Skin of body (tissue), 3 donors: ENCODE results near the gene SOX21. TPM values are rescaled to one million over a fixed set of nuclear protein-coding genes. Genes with fewer than 3 reads are reported as not detected.

Experiments used
- DNase-seq: peaks from one replicate; lab custom pipeline; 2025; lab: John Stamatoyannopoulos, UW
- small RNA-seq: library from RNA; depleted of rRNA; stranded (forward); fragments of <200 nt; gene quantifications from one replicate; pipeline ENCODE3, GENCODE V24; 2014; ENCODE audit warnings: low replicate concordance
- total RNA-seq: library from RNA; depleted of rRNA; stranded (reverse); fragments of >200 nt; gene quantifications from one replicate; pipeline ENCODE4 v1.2.3, GENCODE V29; 2014

The SOX21 gene
- total RNA-seq, 1 donor from 2014 or later, result 5.1 TPM

DNA sequence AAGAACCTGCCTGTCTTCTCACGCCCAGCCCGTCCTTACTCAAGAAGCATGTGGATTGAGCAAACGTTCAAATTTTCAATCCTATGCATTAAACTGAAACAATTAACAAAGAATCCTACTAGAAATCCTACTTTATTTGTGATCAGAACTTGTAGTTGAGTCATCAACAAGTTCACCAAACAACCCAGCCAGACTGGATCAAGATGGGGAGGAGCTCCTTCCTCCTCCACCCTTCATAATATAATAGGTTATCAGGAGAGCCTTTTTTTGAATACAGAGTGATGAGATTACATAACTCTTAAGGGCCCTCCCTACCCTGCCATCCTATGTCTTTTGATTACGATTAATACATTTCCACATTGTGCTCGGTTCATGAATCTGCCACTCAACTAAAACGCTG lies 32.7 kb downstream of the SOX21 start:
- DNase-seq, result no peak

DNA sequence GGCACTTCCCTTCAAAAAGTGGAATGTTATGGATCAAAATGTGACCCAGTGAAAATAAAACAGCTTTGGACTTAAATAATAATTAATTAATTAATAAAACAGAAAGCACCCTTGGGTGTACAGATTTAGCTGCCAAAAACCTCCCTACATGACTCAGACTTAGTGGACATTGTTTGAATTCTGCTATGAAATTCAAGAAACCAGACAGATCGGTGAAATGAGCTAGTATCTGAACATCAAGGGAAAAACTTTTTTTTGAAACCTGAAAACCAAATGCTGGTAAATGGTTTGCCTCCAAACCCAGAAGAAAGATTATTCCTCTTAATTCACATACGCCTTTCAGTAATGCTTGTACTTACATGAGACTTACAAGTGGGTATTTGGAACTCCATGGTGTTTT lies 33.5 kb downstream of the SOX21 start:
- DNase-seq, result no peak

DNA sequence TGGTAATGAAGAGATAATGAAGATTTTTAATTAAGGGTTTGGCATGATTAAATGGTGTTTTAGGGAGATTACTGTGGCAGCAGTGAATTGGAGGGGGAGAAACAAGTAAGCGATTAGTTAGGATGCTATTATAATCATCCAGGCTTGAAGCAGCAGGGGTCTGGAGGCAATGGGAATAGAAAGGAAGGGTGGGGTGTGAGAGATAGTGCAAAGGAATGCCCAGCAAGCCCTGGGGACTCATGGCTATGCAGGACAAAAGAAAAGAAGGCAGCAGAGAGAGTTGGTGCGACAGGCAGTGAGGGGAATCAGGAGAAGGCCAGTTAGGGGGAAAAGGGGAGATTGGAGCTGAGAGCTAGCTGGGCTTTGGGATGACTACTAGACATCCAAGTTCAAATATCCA lies 34.5 kb downstream of the SOX21 start:
- no peak for DNase-seq

DNA sequence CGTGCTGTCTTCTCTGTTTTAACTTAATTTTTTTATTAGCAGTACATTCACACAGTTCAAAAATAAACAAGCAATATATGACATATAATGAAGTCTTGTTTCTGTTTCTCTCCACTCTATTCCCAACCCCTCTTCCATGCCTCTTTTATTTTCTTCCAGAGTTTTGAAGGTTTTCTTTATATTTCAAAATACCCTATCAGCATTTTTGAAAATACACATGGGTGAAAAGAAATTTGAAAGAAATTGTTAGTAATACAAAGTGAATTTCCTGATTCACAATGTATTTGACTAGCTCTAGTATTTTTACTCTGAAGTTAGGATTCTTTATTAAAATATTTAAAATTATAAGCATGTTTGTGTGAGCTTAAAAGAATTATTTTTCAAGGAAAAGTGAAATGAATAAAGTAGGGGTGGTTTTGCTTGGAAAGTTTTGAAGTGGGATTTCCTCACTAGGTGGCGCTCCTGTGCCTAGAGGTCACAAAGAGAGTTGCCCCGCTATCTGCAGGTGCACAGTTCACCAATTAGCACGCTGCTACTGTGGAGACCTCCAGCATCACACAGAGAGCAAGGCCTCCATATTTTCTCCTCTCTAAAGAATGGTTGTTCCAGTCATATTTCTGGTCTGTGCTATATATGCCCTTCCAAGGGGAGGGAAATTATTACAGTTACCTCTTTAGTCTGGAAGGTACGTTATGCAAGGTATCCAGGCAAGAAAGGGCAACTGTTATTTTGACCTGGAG lies 37.6 kb downstream of the SOX21 start:
- DNase-seq, result no peak

DNA sequence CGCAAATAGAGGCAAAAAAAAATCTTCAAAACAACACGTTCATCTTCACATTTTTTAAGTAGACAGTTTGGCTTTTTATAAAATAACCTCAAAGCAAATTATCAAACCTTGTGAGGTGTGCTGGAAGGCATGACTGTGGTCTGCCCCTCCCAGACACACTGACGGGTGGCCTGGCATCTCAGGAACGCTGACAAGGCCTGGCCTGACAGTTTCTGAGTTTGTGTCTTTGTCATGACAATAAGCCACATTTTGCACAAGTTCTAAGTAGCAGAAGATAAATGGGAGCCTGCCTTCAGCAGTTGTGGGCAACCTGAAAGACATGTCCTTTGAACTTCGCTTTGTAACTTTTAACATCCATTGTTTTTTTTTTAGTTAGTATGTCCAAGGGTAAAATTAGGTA lies 38.5 kb downstream of the SOX21 start:
- DNase-seq, result no peak

DNA sequence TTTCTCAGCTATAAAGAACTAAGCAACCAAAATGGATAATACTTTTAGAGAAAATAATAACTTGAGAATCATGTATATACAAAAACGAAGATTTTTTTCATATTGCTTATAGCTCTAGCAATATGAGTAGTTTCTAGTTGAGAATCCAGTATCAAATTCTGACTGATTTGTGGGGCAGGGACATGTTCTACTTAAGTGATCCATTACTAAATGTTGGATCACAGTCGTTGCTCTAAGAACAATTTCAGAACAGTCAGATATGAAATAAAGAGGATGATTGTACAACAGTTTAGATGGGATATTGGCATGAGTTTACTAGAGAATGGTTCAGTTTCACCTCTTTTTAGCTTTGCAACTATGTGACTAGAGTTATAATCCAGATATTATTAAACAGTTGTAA lies 39.9 kb downstream of the SOX21 start:
- DNase-seq, result no peak

DNA sequence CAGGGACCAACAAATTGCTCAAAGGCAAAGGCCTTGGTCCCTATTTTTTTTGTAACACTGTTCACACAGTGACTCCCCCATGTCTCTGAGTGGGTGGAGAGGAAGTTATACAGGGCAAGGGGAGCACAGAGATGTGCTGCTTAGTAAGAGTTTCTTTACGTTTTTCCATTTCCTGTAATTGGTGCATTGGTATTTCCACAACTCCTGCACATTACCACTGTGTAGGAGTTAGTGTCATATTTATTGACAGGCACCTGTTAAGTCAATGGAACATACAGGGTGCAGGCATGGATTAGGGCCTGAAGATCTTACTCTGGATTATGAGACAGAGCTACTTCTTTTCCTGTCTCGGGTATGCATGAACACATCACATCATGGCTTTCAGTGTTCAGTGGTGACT lies 45.2 kb downstream of the SOX21 start:
- DNase-seq, result no peak

DNA sequence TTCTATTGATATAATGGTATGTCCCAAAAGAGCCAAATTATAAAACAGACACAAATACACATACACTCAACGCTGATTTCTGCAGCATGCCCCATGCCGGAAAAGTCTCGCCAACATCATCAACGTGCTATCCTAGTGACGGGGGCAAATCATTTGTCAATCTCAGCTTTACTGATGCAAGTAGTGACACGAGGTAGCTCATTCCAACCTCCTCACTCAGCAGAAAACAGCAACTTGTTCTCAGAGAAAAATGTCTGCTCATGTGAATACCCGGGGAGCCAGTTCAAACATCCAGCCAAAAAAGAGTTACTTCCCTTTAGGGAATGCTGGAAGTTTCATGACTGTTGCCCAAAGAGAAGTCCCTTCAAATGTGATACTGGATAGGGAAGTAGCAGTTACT lies 46.3 kb downstream of the SOX21 start:
- DNase-seq, result no peak

DNA sequence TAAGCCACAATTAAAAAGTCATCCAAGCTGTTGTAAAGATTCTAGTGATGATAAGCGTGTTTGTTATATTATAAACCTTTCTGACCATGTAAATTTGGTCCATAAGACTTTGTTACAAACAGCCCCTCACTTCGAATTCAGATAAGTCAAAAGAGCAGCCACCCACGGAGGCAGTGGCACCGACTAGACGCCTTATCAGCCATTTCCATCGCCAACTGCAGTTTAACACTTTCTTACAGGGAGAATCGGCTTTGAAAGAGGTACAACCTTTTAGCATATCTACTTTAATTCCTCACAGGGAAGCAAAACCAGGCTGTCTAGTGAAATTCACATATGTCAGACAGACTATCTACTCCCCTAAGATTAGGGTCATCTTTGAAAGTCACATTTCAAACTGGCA lies 47.5 kb downstream of the SOX21 start:
- no peak for DNase-seq

DNA sequence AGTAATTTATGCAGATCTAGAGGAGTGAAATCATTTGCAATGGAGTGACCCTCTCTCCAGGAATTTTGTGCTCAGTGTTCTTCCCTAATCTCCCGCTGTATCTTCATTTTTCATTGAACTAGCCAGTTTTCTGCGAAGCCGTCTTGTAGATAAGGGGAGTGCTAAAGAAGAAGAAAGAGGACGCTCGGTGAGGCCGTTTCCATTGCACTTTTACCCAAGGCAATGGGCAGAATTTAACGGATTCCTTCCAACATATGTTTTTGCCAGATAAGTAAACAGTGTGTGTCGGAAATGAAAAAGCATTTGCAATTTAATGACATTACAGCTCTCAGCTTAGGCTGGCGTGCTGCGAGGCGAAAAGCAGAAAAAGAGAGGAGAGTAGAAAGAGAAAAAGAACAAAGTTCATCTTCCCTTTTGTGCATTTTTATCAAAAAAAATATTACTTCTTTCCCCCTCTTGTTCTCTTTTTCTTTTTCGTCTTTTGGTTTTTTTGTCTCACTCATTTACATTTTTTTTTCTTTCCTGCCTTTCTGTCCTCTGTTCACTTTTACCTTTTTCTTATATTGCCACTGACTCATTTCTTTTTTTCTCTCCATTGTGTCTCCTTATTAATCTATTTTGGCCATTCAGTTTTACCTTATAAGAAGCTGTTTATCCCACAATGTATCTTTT lies 49.9 kb downstream of the SOX21 start:
- no peak for DNase-seq

DNA sequence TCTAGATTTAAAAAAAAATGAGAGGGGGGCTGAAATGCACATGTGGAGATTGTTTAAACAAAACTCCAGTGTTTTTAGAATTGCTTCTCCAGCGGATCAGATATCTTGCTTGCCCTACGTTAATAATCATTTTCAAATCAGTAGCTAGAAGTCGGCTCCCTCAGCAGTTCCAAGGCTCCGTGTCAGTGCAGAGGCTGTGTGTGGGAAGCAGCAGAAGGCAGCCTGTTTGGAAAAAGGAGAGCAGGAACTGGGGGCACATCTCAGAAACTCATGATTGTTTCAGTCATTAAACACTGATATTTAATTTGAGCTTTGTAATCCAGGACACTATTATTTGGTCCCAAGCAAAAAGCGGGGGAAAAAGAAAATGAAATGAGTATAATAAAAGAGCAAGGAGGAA lies 50.9 kb downstream of the SOX21 start:
- DNase-seq, result no peak

DNA sequence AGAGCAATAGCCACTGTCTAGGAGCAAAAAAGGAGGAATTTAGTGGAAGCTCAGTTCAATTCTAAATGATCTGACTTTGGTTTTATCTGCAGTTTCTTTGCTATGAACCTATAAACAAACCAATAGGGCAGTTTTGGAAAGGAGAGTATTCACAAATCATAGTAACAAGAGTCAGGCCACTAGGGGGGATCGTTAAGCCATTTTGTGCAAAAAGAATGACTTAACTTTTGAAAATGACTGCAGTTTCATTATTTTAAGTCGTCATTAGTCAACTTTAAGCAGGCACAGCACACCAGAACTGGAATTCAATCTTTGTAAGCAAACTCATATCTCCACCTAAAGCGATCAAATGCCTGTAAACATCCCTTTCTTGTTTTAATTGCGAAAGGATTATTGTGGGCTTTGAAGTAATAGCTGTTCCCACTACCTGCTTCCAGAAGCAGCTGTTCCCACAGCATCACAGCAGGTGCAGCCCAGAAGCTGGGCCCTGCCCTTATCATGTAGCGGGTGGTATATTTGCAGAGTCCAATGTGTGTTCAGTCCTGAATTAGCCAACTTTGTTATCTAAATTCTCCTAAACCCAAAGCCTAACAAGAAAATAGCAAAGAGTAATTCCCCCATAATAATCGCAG lies 51.5 kb downstream of the SOX21 start:
- DNase-seq, result no peak

Small RNAs within 50 kb of the gene (small RNA-seq; reads per million reads assigned to genes)
- not detected for gene RN7SL585P

Other genes with a start within 250 kb of the SOX21 start
- 28.3 TPM for gene DCT, start 232.9 kb downstream of the SOX21 start, total RNA-seq
- 21.6 TPM for gene TGDS, start 116.4 kb downstream of the SOX21 start, total RNA-seq
- 9.9 TPM for gene GPR180, start 110.7 kb downstream of the SOX21 start, total RNA-seq